KG1 (cell line): ENCODE results near the gene ZIC5.

Source experiments
- DNase-seq: peaks from one replicate; lab custom pipeline; 2025; lab: John Stamatoyannopoulos, UW

The ZIC5 gene

DNA sequence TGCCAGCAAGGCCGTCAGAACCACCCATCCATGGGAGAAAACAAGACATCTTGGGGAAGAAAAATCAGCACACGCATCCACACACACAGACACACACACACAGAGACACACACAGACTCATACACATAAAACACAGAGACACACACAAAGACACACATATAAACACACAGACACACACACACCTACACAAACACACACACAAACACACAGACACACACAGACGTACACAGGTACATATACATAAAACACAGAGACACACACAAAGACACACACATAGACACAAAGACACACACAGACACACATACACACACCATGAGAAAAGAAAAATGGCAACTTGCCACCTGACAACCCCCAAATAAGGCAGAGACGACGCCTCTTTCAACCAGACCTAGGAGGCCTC lies 40.6 kb downstream of the ZIC5 start:
- no peak for DNase-seq

DNA sequence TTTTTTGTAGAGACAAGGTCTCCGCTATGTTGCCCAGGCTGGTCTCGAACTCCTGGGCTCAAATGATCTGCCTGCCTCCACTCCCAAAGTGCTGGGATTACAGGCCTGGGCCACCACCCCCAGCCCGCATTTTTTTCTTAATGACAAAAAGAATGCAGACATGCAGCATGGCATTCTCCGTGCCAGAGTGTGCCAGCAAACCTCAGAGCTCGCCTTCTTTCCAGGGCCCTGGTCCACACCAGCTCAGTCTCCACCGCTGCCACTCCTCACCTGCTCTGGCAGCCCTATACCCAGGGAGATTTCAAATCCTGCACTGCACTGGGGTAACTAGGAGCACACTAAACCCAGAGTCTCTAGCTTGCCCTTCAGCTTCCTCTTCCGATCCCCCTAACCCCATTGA lies 41.7 kb downstream of the ZIC5 start:
- DNase-seq, result no peak

DNA sequence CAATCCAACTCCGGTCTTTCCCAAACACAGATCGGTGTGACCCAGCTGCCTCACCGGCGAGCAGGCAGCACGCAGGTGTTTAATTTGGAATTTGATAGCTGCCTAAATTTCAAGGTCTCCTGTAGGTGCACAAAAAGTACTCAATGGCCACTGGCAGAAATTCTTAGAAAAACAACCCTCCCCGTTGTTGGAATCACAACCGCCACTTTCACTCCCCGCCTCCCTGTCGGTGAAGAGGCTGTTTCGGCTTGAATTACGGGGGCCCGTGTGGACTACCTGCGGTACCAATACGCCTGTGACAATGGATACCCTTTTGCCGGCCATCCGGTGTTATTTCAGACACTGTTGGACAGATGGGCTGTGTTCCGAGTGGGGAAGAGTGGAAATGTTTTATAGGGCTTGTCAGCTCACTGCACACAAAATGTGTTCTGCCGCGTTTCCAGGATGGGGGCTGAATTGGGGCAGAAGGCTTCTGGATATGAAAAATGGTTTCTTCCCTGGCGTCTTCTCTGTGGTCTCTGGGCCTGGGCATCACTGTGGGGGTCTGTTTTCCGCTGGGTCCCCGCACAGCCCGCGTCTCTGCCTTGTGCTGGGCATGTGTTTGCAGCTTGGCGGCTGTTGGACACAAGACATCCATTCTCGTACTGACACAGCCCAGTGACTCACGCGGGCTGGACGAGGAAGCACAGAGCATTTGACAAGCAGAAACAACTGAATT lies 45.4 kb downstream of the ZIC5 start:
- no peak for DNase-seq

DNA sequence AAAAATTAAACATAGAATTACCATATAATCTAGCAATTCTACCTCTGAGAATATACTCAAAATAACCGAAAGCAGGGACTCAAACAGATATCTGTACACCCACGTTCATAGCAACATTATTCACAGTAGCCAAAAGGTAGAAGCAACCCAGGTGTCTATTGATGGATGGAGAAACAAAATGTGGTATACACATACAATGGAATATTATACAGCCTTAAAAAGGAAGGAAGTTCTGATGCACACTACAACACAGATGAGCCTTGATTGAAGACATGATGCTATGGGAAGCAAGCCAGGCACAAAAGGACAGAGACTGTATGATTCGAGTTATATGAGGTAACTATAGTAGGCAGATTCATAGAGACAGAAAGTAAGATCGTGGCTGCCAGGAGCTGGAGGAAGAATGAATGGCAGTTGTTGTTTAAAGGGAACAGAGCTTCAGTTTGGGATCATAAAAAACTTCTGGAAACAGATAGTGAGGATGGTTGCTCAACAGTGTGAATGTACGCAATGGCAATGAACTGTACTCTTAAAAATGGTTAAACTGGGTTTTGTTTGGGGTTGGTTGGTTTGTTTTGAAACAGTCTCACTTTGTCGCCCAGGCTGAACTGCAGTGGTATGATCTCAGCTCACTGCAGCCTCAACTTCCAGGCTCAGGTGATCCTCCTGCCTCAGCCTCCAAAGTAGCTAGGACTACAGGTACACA lies 47.5 kb downstream of the ZIC5 start:
- no peak for DNase-seq

DNA sequence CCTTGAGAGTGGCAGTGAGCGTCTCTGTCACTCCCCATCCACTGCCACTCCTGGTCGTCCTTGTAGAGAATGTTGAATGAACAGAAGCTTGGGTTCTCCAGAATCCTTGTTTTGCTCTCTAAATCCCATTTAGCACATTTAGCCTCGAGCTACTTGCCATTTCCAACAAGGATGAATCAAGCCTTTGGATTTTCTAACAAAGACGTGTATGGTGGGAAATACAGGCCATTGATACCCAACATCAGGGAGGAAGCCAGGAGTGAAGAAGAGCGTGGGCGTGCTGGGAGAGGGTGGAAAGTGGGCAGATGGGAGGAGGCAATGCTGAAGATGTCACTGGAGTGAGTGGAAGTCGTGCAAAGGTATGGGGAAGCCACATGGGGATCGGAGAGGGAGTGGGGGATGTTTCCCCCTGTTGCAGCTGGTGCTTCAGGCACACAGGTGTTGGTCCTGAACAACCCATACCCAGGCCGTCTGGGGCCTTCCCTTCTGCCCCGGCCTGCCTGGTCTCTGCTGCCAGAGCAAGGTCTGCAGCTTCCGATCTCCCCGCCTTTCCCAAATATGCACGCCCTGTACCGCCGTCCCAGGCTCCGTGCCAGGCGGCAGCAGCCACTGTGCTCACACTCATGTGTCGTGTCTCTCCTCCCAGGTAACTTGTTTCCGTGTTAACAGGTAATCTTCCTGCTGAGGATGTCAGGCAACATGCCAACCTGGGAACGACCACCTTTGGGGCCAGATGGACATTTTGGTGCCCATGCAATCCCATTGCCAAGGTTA lies 48.7 kb downstream of the ZIC5 start:
- no peak for DNase-seq

DNA sequence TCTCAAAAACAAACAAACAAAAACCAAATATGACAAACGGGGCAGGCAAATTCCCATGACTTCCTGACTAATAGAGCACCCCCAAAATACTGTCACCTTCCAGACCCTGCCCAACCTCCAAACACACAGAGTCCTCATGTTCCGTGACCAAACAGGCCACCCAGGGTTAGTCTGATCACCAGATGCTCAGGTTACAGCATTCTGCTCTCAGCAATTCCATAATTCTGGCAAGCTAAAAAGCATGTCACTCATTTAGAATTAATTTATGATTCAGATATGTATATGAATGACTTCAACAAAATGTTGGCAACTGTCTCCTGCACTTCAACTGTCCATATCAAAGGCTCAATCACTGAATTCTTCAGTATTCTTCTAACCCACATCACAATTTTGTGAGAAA lies 52.4 kb downstream of the ZIC5 start:
- DNase-seq, result no peak

DNA sequence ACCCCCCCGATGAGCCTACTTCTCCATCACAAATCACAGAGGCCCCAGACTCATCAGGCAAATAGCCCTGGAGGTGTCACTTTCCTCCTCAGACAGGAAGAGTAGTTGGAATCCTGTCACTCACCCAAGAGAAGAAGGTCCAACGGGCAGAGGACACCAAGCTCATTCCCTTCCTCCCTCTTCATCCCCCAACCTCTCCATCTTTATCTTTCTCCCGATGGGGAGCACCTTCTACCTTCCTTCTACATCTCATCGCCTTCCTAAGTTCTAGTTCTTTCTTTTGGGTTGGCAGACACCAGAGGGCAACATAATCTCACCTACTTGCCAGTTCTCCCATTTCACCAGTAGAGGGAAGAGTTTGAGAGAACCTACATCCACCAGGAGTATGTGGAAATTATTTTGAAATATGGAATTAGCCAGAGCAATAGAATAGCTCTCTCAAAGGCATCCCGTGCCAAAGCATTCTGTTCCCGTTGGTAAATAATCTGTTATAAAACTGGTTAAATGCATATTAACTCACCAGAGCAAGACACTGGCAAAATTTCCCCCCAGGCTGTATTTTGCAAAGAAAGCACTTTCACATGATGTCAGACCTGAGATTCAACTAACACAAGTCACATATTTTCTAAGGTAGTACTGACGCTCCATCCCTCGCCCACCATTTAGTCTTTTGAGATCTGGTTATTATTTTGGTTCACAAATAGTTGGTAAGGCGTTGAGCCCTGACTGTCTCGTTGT lies 55.0 kb downstream of the ZIC5 start:
- DNase-seq, result no peak

DNA sequence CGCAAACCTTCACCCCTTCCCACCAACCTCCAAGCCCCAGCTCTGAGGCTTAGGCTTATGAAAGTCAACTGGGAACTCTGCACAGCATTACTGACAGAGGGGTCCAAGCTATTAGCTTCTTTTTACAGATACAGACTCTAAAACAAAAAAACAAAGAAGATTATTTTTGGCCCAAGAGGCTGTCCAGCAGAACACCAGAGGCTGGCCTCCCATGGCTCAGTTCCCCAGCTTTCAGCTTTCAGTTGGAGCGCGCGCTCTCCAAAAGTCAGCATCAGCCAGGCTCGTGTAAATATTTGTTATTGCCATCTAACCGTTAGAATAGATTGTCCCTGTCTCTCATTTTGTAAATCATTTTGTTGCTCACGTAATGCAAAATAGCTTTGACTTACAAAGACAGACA lies 58.4 kb downstream of the ZIC5 start:
- DNase-seq, result no peak
